ENCODE data around the gene TGFB3. TPM values are rescaled to one million over a fixed set of nuclear protein-coding genes. Genes with fewer than 3 reads are reported as not detected.

Gene TGFB3
- total RNA-seq, 1 experiment from 2014 or later = 1.7 TPM

GRCh38 chr14:75976826-75977581 is 4.8 kb downstream of the TGFB3 start:
- Mint-ChIP-seq H3K36me3 (no peaks in the 10 kb centered on the region), H3K27me3 (ENCODE audit: low read depth) (peaks cover 11% of the 10 kb centered on the region), H3K9me3 (no peaks in the 10 kb centered on the region), H3K4me3 (no peak overlapping the region), H3K27ac (no peak overlapping the region), H3K4me1 (peaks cover 52% of the 10 kb centered on the region)
- ATAC-seq (peak; percentile 34), DNase-seq (ENCODE audit: low spot score) (no peak)
- ChIA-PET POLR2A (interaction anchor here (0.5 kb wide), 1 partner anchor 62 kb away, joined by 5 read pairs; no protein-coding TSS in a partner anchor), CTCF (interaction anchor here (0.9 to 10.6 kb wide), 10 partner anchors 49 to 416 kb away, joined by 3 to 307 read pairs (median 6); no protein-coding TSS in a partner anchor)
- TF ChIP-seq RORB (CRISPR knock-in tag; IDR thresholded peaks at IDR 0.05) (no peak), HMGA2 (CRISPR knock-in tag; IDR thresholded peaks at IDR 0.05) (no peak), ZNF416 (CRISPR knock-in tag; IDR thresholded peaks at IDR 0.05) (no peak), ZNF263 (CRISPR knock-in tag; IDR thresholded peaks at IDR 0.05; ENCODE audit: low read depth) (no peak)

- 0 out of 2 replicates have a peak overlapping the region, but pooled peaks have one; percentile 37 for H3K27ac Mint-ChIP-seq
- ChIA-PET CTCF (interaction anchor here (1.3 to 1.8 kb wide), 4 partner anchors 10 to 264 kb away, joined by 5 to 9 read pairs (median 7); partner anchors contain the start of gene TGFB3), POLR2A (no interaction called here)
- H3K36me3 Mint-ChIP-seq = no peaks in the 10 kb centered on the region
- peaks cover 27% of the 10 kb centered on the region for H3K4me1 Mint-ChIP-seq
- no peak for DNase-seq (ENCODE audit: low spot score)
- no peaks in the 10 kb centered on the region; the same call in 1 of the 2 replicates for H3K27me3 Mint-ChIP-seq (ENCODE audit: low read depth)
- ATAC-seq = no peak
- H3K9me3 Mint-ChIP-seq = no peaks in the 10 kb centered on the region
- no peak overlapping the region for H3K4me3 Mint-ChIP-seq
- TF ChIP-seq ATF3 (CRISPR knock-in tag; conservative IDR thresholded peaks at IDR 0.05) (no peak), ZNF425 (CRISPR knock-in tag; conservative IDR thresholded peaks at IDR 0.05) (no peak), AFF4 (CRISPR knock-in tag; IDR thresholded peaks at IDR 0.05; ENCODE audit: borderline replicate concordance) (no peak), FOXK1 (CRISPR knock-in tag; IDR thresholded peaks at IDR 0.05) (no peak), IRF2 (CRISPR knock-in tag; IDR thresholded peaks at IDR 0.05; ENCODE audit: borderline replicate concordance, low read depth) (no peak), SMAD3 (CRISPR knock-in tag; IDR thresholded peaks at IDR 0.05; ENCODE audit: borderline replicate concordance) (no peak), PRDM15 (CRISPR knock-in tag; IDR thresholded peaks at IDR 0.05) (no peak), KAT7 (CRISPR knock-in tag; IDR thresholded peaks at IDR 0.05; ENCODE audit: borderline replicate concordance) (no peak), ERG (CRISPR knock-in tag; IDR thresholded peaks at IDR 0.05) (no peak), CTCF (IDR thresholded peaks at IDR 0.05) (no peak), CREM (CRISPR knock-in tag; IDR thresholded peaks at IDR 0.05) (no peak), ZNF232 (CRISPR knock-in tag; IDR thresholded peaks at IDR 0.05) (no peak)
These were observed 8.9 kb downstream of the TGFB3 start for GRCh38 chr14:75972801-75973421.

Data from WTC11 (cell line).